Measurements from ENCODE around the gene CCDC73.
"Not testable (repeated sequence)": the region's sequence is repeated elsewhere in the genome, so short reads cannot be mapped to it uniquely, and the experiment has no call there.

Gene CCDC73

DNA sequence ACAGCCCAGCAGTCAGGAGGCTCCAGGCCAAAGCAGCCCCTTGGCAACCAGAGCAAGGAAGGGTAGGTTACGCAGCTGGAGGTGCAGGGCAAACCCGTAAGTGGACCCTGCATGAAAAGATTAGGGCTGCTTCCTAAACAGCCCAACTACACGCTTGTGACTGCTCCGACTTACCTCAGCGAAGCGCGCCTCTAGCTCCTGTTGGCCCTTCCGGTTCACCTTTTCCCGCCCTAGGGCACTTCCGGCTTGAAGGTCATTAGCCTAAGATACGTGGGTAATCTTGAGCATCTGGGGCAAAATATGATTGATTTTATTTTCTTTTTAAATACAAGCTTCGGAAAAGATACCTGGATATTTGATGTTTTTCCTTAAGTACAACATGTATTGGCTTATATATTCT lies at the start of gene CCDC73:
Gene CCDC73, minus strand, starts transcription at position 224 of the 400 bp plus-strand sequence. CDS start 34,419 bp downstream, outside the sequence.
- DNase-seq, result no peak

GRCh38 chr11:32843544-32843943 lies 49.1 kb upstream of the CCDC73 start:
- no peak for DNase-seq

GRCh38 chr11:32840587-32840986 lies 46.1 kb upstream of the CCDC73 start:
- no peak for DNase-seq

DNA sequence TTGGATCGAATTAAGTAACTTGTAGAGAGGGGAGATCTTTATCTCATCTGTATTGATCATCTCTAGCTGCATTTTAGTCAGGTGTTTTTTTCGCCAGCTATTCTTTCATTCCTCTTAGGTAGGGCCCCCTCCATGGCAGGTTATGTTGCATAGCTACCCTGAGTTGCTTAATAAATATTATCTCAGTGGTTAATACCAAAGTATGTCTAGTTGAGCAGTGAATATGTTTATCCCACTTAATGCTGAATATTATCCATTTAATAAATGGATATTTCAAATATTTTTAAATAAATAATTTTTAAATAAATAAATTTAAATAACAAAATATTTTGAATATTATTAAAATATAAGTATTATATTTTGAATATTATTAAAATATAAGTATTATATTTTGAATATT lies 44.8 kb upstream of the CCDC73 start:
- no peak for DNase-seq

DNA sequence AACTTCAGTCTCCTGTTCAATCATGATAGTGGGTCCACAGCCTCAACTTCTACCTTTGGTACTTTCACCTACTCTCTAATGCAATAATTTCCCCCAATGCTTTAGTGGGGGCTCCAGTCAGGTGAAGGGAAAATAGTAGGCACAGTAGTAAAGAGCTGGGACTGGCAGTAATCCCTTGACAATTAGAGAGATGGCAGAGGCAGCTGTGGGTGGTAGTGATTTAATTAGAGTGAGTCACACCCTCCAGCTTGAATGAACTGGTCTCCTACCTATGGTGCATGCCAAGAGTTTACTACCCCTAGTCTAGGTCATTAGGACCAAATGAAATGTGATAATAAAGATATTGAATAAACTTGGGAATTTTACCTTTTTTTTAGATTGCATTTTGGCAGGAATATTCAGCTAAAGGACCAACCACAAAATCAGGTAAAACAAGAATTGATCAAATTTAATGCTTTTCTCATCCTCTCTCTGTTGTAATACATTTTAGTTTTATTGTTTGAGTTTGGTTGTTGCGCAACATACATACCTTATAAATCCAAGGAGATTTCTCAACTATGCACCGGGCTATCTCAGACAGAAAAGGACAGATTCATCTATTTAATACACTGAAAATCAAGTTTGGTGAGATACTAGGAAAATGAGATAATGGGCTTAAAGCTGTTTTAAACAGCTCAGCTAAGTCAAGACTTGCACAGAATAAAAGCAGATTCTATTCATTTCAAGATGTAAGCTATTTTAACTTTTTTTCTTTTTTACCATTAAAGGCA lies 44.2 kb upstream of the CCDC73 start:
- no peak for DNase-seq

DNA sequence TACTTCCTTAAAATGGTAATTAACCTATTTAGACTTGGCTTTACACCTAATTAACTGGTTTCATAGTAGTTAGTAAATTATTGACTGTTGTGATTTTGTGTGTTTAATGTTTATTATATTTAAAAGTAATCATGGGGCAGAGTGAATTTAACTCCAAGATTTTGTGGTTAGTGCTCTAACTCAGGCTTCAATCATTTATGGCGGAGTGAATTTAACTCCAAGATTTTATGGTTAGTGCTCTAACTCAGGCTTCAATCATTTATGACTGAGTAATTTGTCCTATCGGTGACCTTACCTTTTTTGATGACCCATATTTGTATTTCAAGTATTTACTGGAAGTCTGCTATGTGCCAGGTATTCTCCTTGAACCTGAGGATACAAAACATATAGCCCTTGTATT lies 42.5 kb upstream of the CCDC73 start:
- DNase-seq, result no peak

DNA sequence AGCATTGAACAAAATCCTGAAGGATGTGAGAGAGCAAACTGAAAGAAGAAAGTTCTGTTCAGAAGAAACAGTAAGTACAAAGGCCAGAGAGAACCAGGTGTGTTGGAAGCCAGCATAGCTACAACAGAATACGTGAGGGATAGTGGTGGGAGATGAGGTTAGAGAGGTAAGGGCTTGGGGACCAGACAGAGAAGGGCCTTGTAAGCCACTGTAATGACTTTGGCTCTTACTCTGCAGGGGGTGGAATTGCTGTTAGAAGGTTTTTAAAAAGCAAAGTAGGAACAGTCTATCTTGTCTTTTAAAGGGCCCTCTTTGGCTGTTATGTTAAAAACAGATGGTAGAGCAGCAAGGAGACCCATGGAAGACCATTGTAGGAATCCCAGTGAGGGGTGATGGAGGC lies 39.5 kb upstream of the CCDC73 start:
- DNase-seq, result no peak

DNA sequence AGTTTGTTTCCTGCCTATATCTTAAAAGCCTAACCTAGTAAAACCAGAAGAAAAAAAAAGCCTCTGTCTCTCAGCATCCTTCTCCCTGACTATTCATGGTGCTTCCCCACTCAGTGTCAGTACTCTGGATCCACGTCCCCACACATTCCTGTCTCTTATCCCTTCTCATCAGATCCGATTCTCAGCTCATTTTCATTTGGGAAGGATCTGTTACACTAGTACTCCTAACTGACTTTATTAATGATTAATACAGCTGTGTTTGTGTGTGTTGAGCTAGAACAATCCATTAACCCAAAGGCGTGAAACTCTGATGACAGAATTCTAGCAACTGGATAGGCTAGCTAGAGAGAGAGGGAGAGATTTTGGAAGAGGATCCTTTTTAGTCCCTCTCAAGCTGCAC lies 36.8 kb upstream of the CCDC73 start:
- no peak for DNase-seq

DNA sequence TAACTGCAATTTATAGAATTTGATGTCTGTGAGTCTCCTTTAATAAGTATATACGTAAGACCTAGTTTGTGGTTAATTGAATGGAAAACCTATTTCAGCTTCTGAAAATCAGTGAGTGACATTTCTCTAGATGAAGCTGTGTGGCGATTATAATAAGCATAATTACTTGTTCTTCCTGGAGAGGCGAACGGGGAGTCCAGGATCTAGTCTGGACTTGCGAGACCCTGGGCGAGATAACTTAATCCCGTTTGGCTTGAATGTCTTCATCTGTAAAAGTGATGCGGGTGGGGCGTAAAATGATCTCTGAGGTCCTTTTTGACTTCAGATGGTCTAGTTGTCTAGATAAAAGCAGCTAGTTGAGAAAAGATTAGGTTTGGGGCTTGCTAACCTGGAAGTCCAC lies 36.3 kb upstream of the CCDC73 start:
- DNase-seq, result no peak

DNA sequence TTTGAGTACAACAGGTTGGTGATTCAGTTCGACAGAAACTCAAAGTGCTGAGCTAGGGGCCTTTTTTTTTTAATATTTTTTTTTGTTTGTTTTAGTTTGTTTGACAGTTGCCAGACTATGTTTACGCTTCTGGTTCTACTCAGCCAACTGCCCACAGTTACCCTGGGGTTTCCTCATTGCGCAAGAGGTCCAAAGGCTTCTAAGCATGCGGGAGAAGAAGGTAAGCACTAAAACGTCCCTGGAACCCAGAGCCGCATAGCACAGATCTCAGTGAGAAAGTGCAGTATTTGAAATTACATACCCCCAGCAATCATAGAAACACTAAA lies 35.9 kb upstream of the CCDC73 start:
- DNase-seq, result no peak

DNA sequence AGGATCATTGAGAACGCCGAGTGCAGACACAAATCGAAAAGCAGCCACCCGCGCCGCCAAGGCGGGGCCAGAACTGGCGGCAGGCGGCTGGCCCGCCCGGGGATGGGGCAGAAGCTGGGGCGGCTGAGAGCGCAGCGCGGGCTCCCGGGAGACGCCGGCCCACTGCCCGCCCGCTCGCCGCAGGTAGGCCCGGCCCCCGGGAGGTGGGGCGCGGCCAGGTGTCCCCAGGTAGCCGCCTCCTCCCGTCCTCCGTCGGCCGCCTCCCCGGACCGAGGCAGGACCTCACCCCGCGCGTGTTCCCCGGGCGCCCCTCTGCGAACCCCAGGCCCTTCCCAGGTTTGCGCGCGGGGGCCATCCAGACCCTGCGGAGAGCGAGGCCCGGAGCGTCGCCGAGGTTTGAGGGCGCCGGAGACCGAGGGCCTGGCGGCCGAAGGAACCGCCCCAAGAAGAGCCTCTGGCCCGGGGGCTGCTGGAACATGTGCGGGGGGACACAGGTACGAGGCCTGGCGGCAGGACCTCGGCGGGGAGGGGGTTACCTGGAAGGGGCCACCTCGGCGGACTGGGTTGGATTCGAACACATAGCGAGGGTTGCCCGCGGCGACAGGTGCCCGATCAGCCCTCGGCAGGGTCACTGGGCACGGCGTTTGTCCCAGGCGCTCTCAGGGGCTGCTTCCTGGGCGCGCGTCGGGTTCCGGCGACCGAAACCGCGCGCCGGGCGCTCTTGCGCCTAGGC lies 35.4 kb upstream of the CCDC73 start, which contains the start of gene PRRG4:
Gene PRRG4, plus strand, starts transcription at position 248 of the 733 bp plus-strand sequence. CDS start 603 bp downstream, outside the sequence.
- DNase-seq, result peak; percentile 47

GRCh38 chr11:32829157-32829679 lies 34.8 kb upstream of the CCDC73 start:
- DNase-seq, result no peak

DNA sequence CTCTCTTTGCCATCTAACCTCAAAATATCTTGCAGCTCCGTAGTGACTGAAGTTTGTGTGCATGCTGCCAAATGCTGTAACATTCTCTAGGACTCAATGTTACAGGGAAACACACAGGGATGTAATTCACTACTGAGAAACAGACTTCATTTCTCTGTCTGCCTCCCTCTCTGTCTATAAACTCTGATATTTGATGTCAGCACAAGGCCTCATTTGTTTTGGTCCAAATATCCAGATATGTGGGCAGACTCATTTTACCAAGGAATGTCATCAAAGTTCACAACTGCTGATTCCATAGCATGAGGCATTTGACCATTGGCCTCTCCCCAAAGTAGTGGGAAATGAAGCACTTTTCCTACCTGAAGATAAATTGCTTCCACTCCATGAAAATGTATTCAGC lies 32.8 kb upstream of the CCDC73 start:
- no peak for DNase-seq

DNA sequence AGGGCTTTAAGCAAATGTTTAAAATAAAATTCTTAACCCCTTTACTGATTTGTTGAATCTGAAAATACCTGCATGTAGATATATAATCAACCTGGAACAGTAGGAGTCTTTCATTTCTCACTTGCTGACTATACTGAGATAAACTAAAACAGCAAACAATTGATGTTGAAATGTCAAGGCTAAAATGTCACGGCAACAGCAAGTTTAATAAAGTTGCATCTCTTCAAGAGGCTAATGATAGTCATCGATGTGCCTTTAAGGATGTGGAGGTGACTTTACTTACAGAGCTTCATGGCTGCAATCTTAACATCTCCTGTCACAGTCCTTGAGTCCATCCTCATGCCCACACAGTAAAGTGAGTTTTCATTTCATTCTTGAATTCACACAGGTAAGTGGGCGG lies 31.7 kb upstream of the CCDC73 start:
- DNase-seq, result no peak

GRCh38 chr11:32823617-32824016 lies 29.2 kb upstream of the CCDC73 start:
- not testable (repeated sequence) for DNase-seq

GRCh38 chr11:32821917-32822560 lies 27.6 kb upstream of the CCDC73 start:
- DNase-seq, result no peak

DNA sequence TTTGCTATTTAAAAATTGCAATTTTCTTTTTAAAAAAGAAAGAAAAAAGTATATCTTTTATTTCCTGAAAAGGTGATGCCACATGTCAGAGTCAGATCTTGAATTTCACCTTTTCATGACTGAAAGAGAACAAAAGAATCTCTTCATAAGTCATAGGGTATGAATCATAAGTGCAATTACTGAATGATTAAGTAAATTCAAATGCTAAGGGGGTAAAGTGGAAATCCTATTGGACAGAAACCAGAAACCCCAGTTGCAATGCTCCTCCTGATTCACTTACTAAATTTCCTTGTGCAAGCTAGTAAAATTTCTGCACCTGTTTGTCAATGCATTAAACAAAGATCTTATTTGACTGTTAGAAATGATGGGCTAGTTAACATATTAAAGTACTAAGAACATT lies 27.1 kb upstream of the CCDC73 start:
- DNase-seq, result no peak

DNA sequence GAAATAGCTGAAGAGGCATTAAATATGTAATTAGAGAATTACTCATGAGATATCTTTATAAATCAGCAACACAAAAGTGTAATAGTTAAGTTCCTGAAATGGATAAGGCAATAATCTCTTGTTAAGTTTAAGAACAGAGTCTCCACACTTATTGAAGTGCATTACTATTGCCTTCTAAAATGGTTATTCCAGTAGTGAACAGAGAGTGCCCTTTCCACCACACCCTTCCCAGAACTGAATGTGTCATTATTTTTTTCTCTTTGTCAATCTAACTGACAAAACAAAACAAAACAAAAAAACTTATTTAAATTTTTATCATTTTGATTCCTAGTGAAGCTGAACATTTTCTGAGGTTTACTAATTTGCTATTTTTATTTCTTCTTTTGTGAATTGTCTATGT lies 26.0 kb upstream of the CCDC73 start:
- DNase-seq, result no peak

GRCh38 chr11:32819187-32819586 lies 24.7 kb upstream of the CCDC73 start:
- no peak for DNase-seq

DNA sequence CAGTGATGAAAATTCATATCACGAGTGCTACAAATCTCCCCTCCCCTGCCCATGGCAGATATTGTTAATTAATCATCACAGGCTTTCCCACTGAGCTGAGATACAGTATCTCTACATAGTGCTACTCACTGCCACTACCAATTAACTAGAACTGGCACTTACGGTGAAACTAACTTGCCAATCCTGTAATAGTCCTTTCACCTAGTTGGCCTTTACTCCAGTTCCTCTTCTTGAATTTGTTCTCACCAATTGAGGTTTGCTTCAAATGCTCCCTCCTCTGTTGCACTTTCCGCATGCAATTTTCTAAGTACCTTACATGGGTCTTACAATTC lies 23.4 kb upstream of the CCDC73 start:
- peak; percentile 14 for DNase-seq

DNA sequence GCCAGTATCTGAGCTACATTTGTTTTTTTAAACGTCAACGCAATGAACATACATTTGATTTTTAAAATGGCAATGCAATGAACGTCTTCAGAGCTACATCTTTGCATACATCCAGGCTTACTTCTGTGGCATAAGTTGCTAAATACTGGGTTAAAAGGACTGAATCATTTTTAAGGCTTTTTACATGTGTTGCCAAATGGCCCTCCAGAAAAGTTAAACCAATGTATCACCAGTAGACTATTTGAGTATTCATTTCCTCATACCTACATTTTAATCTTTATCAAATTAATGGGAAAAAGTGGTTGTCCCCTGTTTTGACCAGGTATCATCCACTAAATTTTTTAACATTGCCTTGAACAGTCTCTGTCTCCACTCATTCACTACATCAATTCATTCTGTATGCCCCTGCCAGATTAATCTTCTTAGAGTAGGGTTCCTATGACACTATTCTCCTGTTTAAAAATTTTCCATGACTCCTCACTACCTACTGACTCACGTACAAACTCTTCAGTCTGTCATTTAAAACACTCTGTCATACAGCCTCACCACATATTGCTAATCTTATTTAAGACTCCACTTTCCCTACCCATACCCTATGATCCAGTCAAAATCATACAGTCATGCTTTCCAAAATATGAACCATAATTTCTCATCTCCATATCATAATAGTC lies 22.9 kb upstream of the CCDC73 start:
- no peak for DNase-seq

GRCh38 chr11:32809313-32809712 lies 14.9 kb upstream of the CCDC73 start:
- peak; percentile 54 for DNase-seq

DNA sequence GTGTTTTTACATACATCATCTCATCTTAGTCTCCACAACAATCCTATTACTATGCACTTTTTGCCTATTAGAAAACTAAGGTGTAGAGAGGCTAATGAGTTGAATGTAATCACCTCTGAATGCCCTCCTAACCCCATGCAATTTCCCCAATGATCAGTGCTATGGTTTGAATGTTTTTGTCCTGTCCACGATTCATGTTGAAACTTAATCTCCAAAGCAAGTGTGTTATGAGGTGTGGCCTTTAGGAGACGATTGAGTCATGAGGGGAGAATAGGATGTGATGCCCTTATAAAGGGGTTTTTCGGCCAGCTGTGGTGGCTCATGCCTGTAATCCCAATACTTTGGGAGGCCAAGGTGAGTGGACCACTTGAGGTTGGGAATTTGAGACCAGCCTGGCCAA lies 2.0 kb upstream of the CCDC73 start:
- DNase-seq, result no peak
